Mammary epithelial cell (primary cell): ENCODE data around the gene XXYLT1.

Source experiments
- CTCF ChIP-seq, 2 donors: IDR thresholded peaks in 1 of 2; conservative IDR thresholded peaks in 1 of 2; 2 replicates each; pipeline ENCODE4 v1.5.1; 2011 to 2012; ENCODE audit warnings: inconsistent platforms in 2 of 2, low read length in 2 of 2, mild to moderate bottlenecking in 2 of 2, control low read depth in 1 of 2, low read depth in 1 of 2; ENCODE audit not compliant: insufficient read depth in 1 of 2; ENCODE audit errors: extremely low read depth in 1 of 2
- EZH2 ChIP-seq: IDR thresholded peaks from 2 replicates; pipeline ENCODE4 v1.6.1; 2012; ENCODE audit warnings: low read length, inconsistent platforms, borderline replicate concordance

GRCh38 chr3:195075941-195076875 lies 194.8 kb downstream of the XXYLT1 start:
- TF ChIP-seq CTCF (conservative IDR thresholded peaks at IDR 0.05 in 1 of 2, IDR thresholded peaks at IDR 0.05 in 1 of 2; ENCODE audit: extremely low read depth in 1 of 2, insufficient read depth in 1 of 2, low read depth in 1 of 2, low read length in 2 of 2) (no peak), EZH2 (no peak)
